PC-3 (cell line): Measurements from ENCODE around the gene RAB11FIP4. TPM values are rescaled to one million over a fixed set of nuclear protein-coding genes. Genes with fewer than 3 reads are reported as not detected.

Experiments
- ATAC-seq: fragments of 200-7000 bp; cut with Tn5 transposase; 2 replicates; pipeline ENCODE4 v1.9.1; 2020; ENCODE audit warnings: mild to moderate bottlenecking, moderate library complexity
- BruUV-seq: library from RNA; stranded (reverse); fragments of 400-500 nt; replicated peaks from 2 replicates; lab custom pipeline; 2021; lab: Mats Ljungman, UMichigan
- CTCF ChIA-PET: fragments of 300-600 bp; sonication (Branson Sonifier 250); formaldehyde crosslinking; loops from one replicate; lab custom pipeline; 2022; ENCODE audit warnings: antibody characterized with exemption; lab: Charles Lee
- POLR2A ChIA-PET: fragments of 300-600 bp; sonication (Branson Sonifier 250); formaldehyde crosslinking; loops from one replicate; lab custom pipeline; 2022; ENCODE audit warnings: antibody characterized with exemption; ENCODE audit not compliant: unreplicated experiment; lab: Charles Lee
- DNase-seq: peaks from one replicate; pipeline ENCODE4 v3.0.0-alpha.2; 2015
- H2AFZ ChIP-seq: fragments of 300-600 bp; sonication (generic); 2 replicates; pipeline ENCODE4 v1.6.0; 2016; ENCODE audit warnings: antibody characterized with exemption, low read length
- H3F3A ChIP-seq: fragments of 300-600 bp; sonication (generic); one replicate; pipeline ENCODE4 v1.6.0; 2017; ENCODE audit warnings: antibody characterized with exemption, low read length, control low read depth, mild to moderate bottlenecking; ENCODE audit not compliant: unreplicated experiment
- H3K27ac ChIP-seq: fragments of 300-600 bp; sonication (generic); 2 replicates; pipeline ENCODE4 v1.5.1; 2016; ENCODE audit warnings: mild to moderate bottlenecking, low read length
- H3K27me3 ChIP-seq: fragments of 300-600 bp; sonication (generic); 2 replicates; pipeline ENCODE4 v1.6.1; 2016; ENCODE audit warnings: low read length, mixed read lengths
- H3K36me3 ChIP-seq: fragments of 300-600 bp; sonication (generic); 2 replicates; pipeline ENCODE4 v1.6.1; 2016; ENCODE audit warnings: low read depth, mixed run types, low read length, mixed read lengths
- H3K4me1 ChIP-seq: fragments of 300-600 bp; sonication (generic); 2 replicates; pipeline ENCODE4 v1.5.1; 2016; ENCODE audit warnings: low read length; ENCODE audit not compliant: insufficient read depth
- H3K4me2 ChIP-seq: fragments of 300-600 bp; sonication (generic); 2 replicates; pipeline ENCODE4 v1.6.0; 2016; ENCODE audit warnings: low read length
- H3K4me3 ChIP-seq: fragments of 300-600 bp; sonication (generic); 2 replicates; pipeline ENCODE4 v1.5.1; 2016; ENCODE audit warnings: mild to moderate bottlenecking, low read length, mixed read lengths
- H3K79me2 ChIP-seq: fragments of 300-600 bp; sonication (generic); 2 replicates; pipeline ENCODE4 v1.6.1; 2017; ENCODE audit warnings: low read length, mixed read lengths
- H3K9ac ChIP-seq: fragments of 300-600 bp; sonication (generic); 2 replicates; pipeline ENCODE4 v1.6.0; 2016; ENCODE audit warnings: mild to moderate bottlenecking, low read length
- H3K9me2 ChIP-seq: fragments of 300-600 bp; sonication (generic); replicated peaks from 2 replicates; pipeline ENCODE4 v1.6.1; 2016; ENCODE audit warnings: mixed run types, low read length, mixed read lengths
- H3K9me3 ChIP-seq: fragments of 300-600 bp; sonication (generic); 2 replicates; pipeline ENCODE4 v1.6.1; 2016; ENCODE audit warnings: low read length, mixed read lengths
- H4K20me1 ChIP-seq: fragments of 300-600 bp; sonication (generic); 2 replicates; pipeline ENCODE4 v1.6.1; 2016; ENCODE audit warnings: low read length, mixed read lengths
- CTCF ChIP-seq: fragments of 300-600 bp; sonication (generic); conservative IDR thresholded peaks from 2 replicates; pipeline ENCODE4 v1.5.1; 2017; ENCODE audit warnings: antibody characterized with exemption, low read depth, mild to moderate bottlenecking, low read length
- EZH2 ChIP-seq: fragments of 300-600 bp; sonication (generic); IDR thresholded peaks from one replicate; pipeline ENCODE4 v1.6.1; 2017; ENCODE audit warnings: antibody characterized with exemption, mild to moderate bottlenecking, low read length; ENCODE audit not compliant: unreplicated experiment
- EZH2phosphoT487 ChIP-seq: fragments of 300-600 bp; sonication (generic); IDR thresholded peaks from 2 replicates; pipeline ENCODE4 v1.6.1; 2018; ENCODE audit warnings: mild to moderate bottlenecking, antibody characterized with exemption, low read length, borderline replicate concordance
- intact Hi-C: fragments of 100-400 bp; cut with micrococcal nuclease; formaldehyde crosslinking; loops from 2 replicates; pipeline ENCODE4 v1.9.0; 2023
- total RNA-seq: library from RNA; depleted of rRNA; stranded (reverse); fragments of >200 nt; gene quantifications from 2 replicates; pipeline ENCODE4 v1.2.3, GENCODE V29; 2014

Gene RAB11FIP4
- total RNA-seq, 1 experiment from 2014 or later = 4.2 TPM

DNA sequence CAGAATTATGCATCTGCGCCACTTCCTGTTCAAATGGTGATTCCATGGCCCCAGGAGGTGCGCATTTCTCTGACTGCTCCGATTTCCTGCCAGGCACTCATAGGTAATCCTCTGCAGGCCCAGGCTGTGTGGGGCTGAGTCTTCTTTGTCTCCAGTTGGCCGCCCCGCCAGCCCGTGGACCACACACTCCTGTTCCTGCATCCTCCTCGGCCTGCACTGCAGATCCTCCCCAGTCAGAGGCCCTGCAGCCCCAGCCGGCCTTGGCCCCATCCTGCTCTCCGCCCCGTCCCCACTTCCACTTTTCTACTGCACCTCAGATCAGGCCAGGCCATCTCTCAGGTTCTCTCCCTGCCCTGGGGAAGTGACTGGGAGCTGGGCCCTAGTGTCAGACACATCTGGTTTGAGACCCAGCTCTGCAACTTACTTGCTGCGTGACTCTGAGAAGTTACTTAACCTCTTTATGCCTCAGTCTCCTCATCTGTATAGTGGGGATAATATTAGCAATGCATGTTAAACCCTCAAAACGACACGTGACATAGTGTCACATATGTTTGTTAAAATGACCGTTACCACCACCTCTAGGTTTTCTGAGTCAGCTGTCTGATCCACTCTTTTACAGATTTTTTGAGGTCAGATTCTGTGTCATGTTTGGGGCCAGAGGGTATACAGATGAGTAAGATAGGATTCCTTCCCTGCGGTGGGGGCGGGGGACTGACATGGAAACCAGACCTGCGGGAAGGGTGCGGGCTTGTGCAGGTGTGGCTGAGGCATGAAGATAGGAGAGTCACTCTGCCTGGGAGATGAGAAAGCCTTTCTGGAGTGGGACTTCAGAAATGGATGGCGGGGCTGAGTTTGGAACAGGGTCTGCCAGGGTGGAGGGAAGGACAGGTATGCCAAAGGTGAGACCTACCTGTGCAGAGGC is 12.8 kb downstream of the RAB11FIP4 start:
- no peaks in the 10 kb centered on the region for H3F3A ChIP-seq
- ChIA-PET CTCF (interaction anchor here (0.7 kb wide), 1 partner anchor 15 kb away, joined by 5 read pairs; no protein-coding TSS in a partner anchor), POLR2A (no interaction called here)
- BruUV-seq = no TSS peak
- TF ChIP-seq EZH2 = no peak
- H3K4me2 ChIP-seq = no peak overlapping the region
- H3K9me3 ChIP-seq = no peaks in the 10 kb centered on the region
- no peak overlapping the region for H3K27ac ChIP-seq
- no peaks in the 10 kb centered on the region for H3K36me3 ChIP-seq
- no peaks in the 10 kb centered on the region for H3K9me2 ChIP-seq
- no peak overlapping the region for H3K9ac ChIP-seq
- ATAC-seq (no peak), DNase-seq (peak; percentile 29)
- no peak overlapping the region for H3K4me3 ChIP-seq
- no peaks in the 10 kb centered on the region for H3K4me1 ChIP-seq
- no peaks in the 10 kb centered on the region for H3K79me2 ChIP-seq
- no peaks in the 10 kb centered on the region for H3K27me3 ChIP-seq
- intact Hi-C loops = no loop called here
- no peak overlapping the region for H2AFZ ChIP-seq
- no peaks in the 10 kb centered on the region for H4K20me1 ChIP-seq

- Histone ChIP-seq H3K9ac (no peak overlapping the region), H3K4me2 (no peak overlapping the region), H3K79me2 (no peaks in the 10 kb centered on the region), H3K9me2 (no peaks in the 10 kb centered on the region), H3K4me1 (no peaks in the 10 kb centered on the region), H3F3A (no peaks in the 10 kb centered on the region), H2AFZ (no peak overlapping the region), H3K36me3 (no peaks in the 10 kb centered on the region), H3K4me3 (no peak overlapping the region), H4K20me1 (no peaks in the 10 kb centered on the region), H3K9me3 (no peaks in the 10 kb centered on the region), H3K27me3 (no peaks in the 10 kb centered on the region), H3K27ac (no peak overlapping the region)
- no TSS peak for BruUV-seq
- POLR2A ChIA-PET = no interaction called here
- TF ChIP-seq CTCF = no peak
- TF ChIP-seq EZH2phosphoT487 = no peak
- TF ChIP-seq EZH2 = no peak
- intact Hi-C loops = no loop called here
- DNase-seq = no peak
- no peak for ATAC-seq
- CTCF ChIA-PET = no interaction called here
Measured at GRCh38 chr17:31405890-31406371, 14.5 kb downstream of the RAB11FIP4 start.

GRCh38 chr17:31408586-31408985 is 17.1 kb downstream of the RAB11FIP4 start:
- H3K9ac ChIP-seq = no peak overlapping the region
- BruUV-seq = no TSS peak
- H3K4me1 ChIP-seq = no peaks in the 10 kb centered on the region
- H3K27ac ChIP-seq = no peak overlapping the region
- ChIA-PET POLR2A (no interaction called here), CTCF (no interaction called here)
- no peaks in the 10 kb centered on the region for H3K9me2 ChIP-seq
- H3F3A ChIP-seq = no peaks in the 10 kb centered on the region
- TF ChIP-seq EZH2 = no peak
- TF ChIP-seq EZH2phosphoT487 = no peak
- no peak for TF ChIP-seq CTCF
- H2AFZ ChIP-seq = no peak overlapping the region
- no peaks in the 10 kb centered on the region for H3K27me3 ChIP-seq
- ATAC-seq (no peak), DNase-seq (no peak)
- H3K79me2 ChIP-seq = no peaks in the 10 kb centered on the region
- no peak overlapping the region for H3K4me2 ChIP-seq
- no peak overlapping the region for H3K4me3 ChIP-seq
- H4K20me1 ChIP-seq = no peaks in the 10 kb centered on the region
- no peaks in the 10 kb centered on the region for H3K9me3 ChIP-seq
- intact Hi-C loops = no loop called here
- no peaks in the 10 kb centered on the region for H3K36me3 ChIP-seq
